GM18861 (cell line): Measurements from ENCODE around the gene NSG1.
"Not testable (repeated sequence)": the region's sequence is repeated elsewhere in the genome, so short reads cannot be mapped to it uniquely, and the experiment has no call there.

Source experiments
- ATAC-seq: cut with Tn5 transposase; IDR thresholded peaks from one replicate; pipeline ENCODE4 v1.9.1; 2021; ENCODE audit not compliant: unreplicated experiment

The NSG1 gene

DNA sequence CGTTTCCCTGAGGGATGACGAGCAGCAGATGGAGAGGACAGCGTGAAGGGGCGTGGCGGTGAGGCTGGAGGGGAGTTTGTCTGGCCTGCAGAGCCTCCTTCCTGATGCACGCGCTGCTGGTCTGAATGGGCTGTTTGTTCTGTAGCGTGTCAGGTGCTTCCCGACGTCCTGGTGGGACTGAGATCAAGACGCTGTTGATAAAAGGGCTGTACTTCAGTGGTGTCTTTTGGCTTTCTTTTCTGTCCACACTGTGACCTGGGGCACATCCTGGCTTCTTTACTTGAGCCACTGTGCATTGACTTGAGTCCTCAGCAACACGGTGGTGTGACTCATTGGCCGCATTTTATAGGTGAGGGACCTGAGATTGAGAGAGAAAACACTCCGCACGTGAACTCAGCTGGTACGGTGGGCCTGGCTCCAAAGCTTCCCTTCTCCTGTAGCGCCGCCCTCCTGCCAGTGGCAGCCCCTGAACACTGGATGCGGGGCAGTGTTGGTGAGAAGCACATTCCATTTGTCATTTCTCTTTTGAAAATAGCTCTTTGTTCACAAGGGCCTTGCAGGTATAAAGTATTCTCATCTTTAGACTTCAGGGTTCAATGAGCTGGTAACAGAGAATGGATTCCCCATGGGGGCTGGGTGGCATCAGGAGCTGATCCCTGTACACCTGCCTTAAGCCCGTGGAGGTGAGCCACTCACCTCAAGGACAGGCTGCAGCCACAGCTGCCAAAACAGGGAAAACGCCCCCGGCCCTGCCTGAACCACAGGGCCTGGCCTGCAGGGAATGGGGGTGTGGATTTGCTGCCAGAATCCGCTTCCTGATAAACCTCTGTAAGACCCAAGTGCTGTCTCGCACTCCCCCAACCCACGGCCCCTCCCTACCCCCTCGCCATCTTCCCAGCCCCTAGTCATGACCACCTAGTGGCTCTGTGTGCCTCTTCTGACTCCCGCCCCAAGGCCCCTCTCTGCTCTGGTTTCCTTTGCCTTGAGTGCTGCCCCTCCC, 29.2 kb downstream of the NSG1 start:
- no peak for ATAC-seq

DNA sequence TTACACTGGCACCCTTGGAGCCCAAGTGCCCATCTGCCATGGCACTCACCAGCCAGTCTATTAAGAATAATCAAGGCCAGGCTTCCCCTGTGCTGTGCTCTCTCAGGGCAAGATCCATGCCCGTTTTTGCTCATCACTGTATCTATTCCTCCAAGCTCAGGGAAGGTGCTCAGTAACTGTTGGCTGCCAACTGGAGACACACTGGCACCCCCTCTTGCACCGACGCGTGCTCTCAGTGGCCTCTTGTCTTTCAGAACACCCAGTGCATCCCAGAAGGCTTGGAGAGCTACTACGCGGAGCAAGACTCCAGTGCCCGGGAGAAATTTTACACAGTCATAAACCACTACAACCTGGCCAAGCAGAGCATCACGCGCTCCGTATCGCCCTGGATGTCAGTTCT, 30.1 kb downstream of the NSG1 start:
- ATAC-seq = no peak

DNA sequence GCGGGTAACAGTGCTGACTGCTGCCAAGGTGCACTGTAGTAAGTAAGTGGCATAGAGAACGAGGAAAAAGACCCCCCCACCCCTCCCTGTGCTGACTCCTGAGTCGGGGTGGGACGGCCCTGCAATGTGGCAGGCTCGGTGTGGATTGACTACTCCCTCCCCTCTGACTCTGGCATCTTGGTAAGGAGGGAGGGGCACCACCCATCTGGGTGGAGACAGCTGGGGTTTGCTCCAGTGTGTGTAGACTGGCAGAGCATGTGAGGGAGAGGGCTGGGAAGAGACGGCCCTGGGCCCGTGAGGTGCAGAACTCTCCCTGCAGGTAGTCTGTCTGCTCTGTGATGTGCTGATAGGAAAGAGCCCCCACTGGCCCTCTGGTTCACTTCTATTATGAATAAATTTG, 31.0 kb downstream of the NSG1 start:
- ATAC-seq = no peak

DNA sequence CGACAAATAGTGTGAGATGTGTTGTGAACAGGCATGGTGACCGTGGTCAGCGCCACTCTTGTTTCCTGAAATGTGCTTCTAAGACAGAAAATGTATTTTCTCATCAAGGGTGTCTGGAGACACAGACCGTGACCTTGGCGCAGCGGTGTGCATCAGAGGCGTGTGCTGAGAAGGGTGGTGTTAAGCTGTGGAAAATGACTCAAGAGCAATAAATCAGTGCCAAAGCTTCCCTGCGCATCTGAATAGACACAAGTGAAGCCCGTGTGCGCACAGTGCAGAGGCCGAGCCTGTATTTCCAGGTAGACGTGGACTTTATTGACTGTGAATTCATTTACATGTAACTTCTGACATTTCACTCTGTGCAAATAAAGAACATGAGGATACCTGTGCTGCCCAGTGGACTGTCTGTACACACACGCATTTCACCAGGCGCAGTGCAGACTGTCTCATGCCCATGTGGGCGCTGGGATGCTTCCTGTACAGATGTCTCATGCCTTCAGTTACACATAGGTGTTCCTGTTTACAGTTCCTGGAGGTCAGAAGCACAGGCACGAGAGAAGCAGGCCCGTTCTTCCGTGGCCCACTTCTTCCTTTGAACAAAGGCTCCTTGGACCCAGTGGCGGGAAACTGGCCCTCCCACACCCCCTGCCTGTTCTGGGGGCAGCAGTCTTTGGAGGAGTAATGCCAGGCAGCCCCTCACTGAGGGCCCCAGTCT, 31.9 kb downstream of the NSG1 start:
- ATAC-seq = no peak

DNA sequence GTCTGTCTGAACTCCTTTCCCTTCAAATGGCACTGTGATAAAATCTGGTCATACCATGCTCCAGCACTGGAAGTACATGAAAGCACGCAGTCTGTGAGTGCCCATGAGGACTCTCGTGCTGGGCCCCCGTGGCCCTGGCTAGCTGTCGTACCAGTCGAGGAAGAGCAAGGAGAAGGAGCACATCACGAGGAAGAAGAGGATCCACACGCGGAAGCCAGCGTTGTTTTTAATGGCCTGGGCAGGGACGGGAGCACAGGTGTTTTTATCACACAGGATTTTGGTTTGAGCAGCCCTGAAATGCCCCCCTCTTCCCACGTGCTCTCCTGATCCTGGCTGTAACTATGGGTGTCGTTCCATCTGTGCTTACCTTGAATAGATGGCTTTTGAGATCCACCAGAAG, 33.0 kb downstream of the NSG1 start:
- no peak for ATAC-seq

DNA sequence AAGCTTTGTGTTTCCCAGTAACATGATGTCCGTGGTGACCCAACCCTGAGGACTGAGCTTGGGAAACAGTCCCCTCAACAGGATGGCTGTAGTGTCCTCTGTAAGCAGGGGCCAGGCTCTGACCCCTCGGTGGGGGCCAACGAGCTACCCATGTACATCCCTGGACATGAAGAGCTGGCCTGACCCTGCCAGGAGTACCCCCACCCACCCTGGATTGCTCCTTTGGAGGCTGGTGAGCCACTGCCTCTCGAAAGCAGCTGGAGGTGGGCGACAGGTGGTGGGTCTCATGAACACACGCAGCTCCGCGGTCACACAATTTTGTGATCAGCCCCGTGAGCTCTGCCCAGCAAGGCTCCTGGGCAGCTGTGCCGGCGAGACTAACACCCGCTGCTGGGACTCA, 33.5 kb downstream of the NSG1 start:
- ATAC-seq = no peak

DNA sequence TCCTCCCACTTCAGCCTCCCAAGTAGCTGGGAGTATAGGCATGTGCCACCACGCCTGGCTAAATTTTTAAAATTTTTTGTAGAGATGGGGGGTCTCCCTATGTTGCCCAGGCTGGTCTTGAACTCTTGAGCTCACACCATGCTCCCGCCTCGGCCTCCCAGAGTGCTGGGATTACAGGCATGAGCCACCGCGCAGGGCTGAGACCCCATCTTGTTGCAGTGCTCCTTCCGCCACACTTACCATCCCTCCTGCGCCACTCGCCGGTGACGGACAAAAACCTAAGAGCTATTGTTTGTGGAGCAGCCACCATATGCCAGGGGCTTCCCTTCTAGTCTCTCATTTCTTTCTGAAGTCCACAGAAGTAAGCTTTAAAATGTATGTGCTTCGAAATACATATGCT, 34.5 kb downstream of the NSG1 start:
- ATAC-seq = no peak

DNA sequence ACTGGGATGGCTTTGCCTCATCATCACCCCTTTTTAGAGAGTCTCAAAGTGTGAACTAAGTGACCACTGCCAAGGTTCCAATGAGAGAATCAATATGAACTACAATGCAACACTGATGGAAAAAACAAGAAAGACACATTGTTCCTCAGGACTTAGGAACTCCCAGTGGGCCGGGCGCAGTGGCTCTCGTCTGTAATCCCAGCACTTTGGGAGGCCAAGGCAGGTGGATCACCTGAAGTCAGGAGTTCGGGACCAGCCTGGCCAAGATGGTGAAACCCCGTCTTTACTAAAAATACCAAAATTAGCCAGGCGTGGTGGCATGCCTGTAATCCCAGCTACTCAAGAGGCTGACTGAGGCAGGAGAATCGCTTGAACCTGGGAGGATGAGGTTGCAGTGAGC, 35.2 kb downstream of the NSG1 start:
- not testable (repeated sequence) for ATAC-seq

DNA sequence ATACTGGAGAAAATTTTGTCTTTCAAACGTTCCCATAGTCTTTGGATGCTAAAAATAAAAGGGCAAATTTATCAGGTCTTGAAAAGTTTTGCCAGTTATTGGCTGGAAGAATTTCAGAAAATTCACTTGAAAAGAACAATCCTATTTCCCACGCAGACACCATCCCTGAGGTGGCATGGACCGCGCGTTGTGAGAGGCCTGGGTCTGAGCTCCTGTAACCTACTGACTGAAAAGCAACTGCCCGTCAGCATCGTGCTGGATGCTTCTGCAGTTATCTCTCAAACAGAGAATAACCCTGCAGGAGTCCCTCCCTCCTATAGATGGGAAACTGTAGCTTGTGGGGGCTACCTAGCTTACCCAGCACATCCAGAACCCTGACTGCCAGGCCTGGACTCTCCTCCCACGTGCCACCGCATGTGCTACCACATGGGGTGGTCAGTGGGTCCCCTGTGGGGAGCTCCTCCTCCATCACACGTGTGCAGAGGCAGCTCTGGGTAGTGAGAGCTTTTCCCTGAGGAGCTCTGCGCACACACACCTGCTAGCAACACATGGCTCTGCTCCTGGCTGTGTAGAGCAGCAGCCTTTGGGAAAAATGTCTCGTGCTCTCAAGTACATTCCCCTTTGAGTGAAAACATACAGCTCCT, 36.1 kb downstream of the NSG1 start:
- ATAC-seq = no peak

DNA sequence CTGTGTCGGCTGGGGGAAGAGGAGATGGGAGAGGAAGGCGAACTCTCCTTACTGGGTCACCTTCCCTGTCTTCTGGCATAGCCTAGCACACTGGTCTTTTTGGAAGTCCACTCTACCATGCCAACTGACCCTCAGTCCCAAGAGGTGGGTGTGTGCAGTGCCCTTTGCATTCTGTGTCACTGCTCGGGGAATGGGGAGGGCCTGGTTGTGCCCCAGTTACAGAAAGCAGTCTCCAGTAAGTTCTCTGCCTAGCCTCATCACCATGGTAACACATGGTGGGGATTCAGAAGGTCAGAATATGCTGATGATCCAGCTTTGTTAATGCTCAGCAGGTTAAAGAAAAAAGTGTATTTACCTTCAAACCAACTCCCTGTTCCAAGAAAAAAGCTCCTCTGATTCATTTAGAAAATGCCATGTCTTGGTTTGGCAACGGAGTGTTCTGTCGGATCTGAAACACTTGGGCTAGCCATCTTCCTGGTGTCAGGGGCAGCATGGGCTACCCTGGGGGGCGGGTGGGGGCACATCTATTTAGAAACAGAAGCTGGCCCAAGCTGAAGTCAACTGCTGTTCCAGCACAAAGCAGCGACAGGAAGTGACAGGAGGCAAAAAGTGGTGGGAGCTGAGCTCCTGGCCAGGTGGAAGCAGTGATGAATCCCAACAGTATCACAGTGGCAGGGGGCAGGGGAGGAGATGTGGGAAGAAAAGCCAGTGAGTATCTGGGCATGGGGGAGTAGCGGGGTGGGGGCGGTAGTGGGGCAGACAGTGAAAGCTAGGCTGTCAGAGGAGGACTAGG, 37.0 kb downstream of the NSG1 start:
- ATAC-seq = no peak

DNA sequence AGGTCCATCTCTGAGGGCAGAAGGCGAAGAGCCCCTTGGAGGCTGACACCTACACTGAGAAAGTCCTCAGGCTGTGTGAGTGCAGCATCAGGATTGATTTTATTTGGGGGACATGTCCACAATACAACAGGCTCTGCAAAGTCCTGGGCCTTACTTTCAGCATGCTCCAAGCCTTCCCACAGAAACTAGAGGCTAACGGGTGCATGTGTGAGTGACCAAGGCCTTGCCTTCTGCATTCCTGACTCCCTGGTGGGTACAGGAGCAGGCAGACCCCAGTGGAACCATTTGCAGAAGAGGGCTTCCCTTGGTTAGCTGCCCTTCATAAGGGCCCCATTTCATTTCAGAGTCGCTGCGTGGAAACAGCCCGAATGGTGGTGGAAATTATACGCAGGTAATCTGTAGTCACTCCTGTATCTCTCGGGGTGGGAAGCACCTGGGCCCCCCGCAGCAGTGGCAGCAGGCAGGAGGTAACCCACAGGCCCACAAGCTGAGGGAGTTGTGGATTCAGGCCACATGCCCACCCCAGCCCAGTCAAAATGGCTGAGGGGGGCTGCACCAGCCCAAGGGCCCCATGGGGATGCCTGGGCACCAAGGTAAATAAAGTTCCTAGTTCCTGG, 37.7 kb downstream of the NSG1 start:
- ATAC-seq = no peak

DNA sequence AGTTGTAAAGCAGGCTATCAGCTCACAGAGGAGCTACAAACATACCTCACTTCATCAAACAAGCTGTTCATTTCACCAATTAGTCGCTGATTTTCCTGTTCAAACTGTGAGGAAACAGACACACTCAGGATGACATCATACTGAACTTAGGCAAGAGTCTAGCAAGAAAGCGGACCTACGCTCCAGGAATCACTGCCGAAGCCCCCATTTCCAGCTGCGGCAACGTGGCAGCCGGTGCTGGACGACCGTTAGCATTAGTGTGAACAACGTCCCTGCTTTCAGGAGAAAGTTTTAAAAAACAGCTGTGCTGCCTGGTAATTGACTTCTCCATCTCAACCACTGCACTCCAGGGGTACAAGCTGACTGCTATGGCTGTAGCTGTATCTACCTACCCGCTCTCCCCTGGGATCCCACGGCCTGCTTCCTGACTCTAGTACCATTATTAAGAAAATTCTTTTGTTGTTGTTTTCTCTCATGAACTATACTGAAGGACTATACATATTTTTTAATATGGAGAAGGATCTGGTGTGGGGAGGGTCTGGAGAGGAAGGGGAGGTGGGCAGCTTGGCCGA, 38.3 kb downstream of the NSG1 start:
- ATAC-seq = no peak

DNA sequence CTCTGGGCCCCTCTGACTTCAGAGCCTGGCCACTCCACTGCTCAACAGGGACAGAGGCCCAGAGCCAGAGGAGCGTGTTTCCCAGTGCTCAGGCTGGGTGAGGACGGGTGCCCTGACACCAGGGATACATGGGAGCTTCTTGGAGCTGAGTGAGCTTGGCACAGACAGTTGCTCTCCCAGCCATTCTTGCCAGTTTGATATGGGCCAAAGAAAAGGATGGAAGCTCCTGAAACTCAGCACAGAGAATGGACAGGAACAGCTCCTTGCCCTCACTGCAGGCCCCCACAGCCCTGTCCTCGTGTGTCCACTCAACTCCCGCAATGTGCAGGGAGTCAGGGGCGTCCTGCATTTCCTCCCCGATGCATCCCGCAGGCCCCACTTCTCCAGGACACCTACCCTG, 38.8 kb downstream of the NSG1 start:
- ATAC-seq = no peak

DNA sequence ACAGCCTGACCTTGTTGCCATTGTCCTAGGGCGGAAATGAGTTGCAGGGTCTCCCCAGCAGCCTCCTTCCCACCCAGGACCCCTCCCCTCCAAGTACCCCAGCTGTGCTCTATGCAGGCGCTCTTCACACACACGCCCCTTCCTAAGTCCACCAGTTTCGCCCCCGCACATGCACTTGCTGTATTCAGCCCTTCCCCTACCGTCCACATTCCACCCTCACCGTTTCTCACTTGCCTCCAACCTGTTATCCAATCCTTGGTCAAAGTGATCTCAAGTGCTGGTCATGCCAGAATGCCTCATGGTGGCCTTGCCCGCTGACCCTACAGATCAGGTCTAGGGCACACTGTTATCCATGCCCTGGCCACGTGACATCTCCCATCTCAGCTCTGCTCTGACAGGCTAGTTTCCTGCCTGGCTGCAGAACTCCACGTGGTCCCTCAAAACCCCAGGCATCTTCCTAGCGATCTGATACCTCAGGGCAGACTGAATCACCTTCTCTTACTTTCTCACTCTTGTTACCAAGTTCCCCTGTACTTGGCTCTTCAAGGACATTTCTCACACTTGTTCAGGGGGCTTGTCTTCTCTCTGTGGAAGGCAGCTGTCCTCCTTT, 39.7 kb downstream of the NSG1 start:
- no peak for ATAC-seq

DNA sequence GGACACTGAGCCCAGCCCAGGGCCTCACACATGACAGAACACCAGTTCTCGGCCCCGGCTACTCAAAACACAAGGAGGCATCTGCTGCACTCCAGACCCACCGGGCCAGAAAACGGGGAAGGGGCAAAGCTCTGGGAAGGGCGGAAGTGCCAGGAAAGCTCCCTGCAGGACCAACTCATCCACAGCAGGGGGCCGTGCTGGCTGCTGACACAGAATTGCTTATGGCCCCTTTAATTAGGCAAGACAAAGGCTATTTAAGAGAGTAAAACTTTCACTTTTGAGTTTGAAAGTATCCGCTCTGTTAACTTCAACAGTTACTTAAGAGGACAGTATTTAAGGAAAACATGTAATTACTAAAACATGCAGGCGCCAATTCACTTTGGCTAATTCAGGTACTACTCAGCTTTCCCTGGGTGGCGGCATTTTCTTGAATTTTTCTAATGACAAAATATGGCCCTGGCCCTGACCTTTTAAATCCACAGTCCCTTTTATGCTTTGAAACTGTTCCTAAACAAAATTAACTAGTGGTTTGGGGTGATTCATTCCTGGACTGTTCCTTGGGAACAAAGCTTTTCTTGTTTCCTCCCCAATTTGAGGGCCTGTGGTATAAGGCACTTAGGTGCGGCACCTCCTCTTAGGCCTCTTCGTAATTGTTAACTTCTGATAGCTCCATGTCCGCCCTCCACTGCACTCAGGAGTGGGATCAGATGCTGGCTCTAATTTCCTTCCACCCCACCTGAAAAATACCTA, 40.4 kb downstream of the NSG1 start:
- no peak for ATAC-seq

DNA sequence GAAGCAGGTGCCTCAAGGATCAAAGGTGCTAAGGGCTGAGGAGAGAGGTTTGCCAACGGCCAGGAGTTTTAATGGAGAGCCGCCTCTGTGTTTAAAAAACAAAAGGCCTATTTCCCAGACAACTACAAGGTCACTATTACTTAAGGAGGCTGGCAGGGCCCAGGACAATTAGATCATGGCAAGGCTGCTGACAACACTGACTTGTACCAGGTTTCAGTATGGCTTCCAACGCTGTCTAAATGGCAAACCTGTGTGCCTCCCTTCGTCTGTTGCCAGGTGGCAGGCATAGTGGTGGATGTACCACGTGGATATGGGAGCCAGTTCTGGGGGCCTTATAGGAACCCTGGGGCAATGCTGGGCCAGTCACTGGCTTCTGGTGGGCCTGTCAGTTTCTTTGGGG, 41.0 kb downstream of the NSG1 start:
- ATAC-seq = no peak

DNA sequence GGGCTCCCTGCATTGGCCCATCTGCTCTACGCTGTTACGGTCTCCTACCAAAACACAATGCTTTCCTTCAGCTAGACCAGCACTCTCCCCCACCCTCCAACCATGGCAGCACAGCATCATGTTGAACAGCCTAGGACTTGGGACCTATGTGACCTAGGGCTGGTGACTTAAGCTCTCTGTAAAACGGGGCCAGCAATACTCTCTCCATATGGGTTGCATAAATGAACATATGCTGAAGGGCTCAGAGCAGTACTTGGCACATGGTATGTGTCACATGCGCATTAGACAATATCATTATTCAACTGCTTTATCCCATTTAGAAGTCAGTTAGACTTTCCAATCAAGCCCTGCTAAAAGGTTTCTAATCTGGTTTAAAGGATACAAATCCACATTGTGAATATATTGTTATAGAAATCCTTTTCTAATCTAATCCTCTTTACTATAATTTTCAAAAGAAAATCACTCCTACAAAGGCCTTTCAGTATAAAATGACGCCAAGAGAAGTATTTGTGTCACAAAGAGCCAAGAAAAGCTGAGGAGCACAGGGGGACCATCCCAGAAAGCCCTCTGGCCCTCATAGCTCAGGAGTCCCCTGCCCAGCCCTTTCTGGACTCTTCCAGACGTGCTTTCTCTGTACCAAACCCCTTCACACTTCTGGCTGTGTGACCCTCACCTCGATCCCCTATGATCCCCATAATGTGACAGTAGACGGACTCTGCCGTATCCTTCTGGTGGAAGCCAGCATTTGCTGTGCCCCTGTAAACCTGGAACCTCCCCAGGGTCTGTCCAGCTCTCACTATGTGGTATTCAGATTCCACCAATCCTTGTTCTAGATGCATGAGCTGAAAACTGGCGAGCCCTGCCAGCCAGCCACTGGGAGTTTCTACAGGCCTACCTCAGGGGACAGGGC, 42.3 kb downstream of the NSG1 start:
- ATAC-seq = no peak
